Left lung (tissue), 10 donors: ENCODE data around the gene HOPX. TPM values are rescaled to one million over a fixed set of nuclear protein-coding genes. Genes with fewer than 3 reads are reported as not detected.

Experiments
- ATAC-seq: fragments of 200-7000 bp; cut with Tn5 transposase; one replicate; pipeline ENCODE4 v1.9.1; 2020; ENCODE audit warnings: moderate library complexity
- DNase-seq, 4 donors: peaks; one replicate each; pipeline ENCODE4 v3.0.0-alpha.2; 2013 to 2020
- H3K27ac ChIP-seq, 2 donors: fragments of 200-600 bp; sonication (generic) in 1 of 2; one replicate each; pipeline versions ENCODE4 v1.5.0 to v1.8.0; 2020 to 2021
- H3K27me3 ChIP-seq, 2 donors: fragments of 200-600 bp; sonication (generic) in 1 of 2; one replicate each; pipeline versions ENCODE4 v1.5.0 to v1.8.0; 2020 to 2021
- H3K36me3 ChIP-seq, 2 donors: fragments of 200-600 bp; sonication (generic) in 1 of 2; one replicate each; pipeline versions ENCODE4 v1.5.0 to v1.8.0; 2020 to 2021
- H3K4me1 ChIP-seq, 2 donors: fragments of 200-600 bp; one replicate each; pipeline ENCODE4 v1.8.0; 2021
- H3K4me3 ChIP-seq, 2 donors: fragments of 200-600 bp; sonication (generic) in 1 of 2; one replicate each; pipeline versions ENCODE4 v1.5.0 to v1.8.0; 2020 to 2021; ENCODE audit warnings: mild to moderate bottlenecking in 1 of 2
- H3K9me3 ChIP-seq, 2 donors: fragments of 200-600 bp; sonication (generic) in 1 of 2; one replicate each; pipeline versions ENCODE4 v1.5.0 to v1.8.0; 2020 to 2021
- intact Hi-C, 2 donors: fragments of 100-400 bp; cut with DNase I; formaldehyde crosslinking; loops; one replicate each; pipeline versions ENCODE4 v1.11.2 to v1.14.2; 2022
- polyA plus RNA-seq, 6 donors: library from polyadenylated mRNA; unstranded; fragments of 120-200 nt; gene quantifications; one replicate each; pipeline ENCODE4 v1.2.1, GENCODE V29; 2013; ENCODE audit not compliant: insufficient read length in 6 of 6
- total RNA-seq, 2 donors: library from RNA; stranded (reverse); fragmentation: NEBNext Ultra II Directional; extraction: Animal tissue kit (Norgen Biotek cat#: 25700); gene quantifications; one replicate each; pipeline ENCODE4 v1.2.1, GENCODE V29; 2021
- TF ChIP-seq, protein P1 (sequence below), 2 donors: fragments of 200-600 bp; sonication (generic) in 1 of 2; IDR thresholded peaks; one replicate each; pipeline versions ENCODE4 v1.5.0 to v1.8.0; 2021; ENCODE audit warnings: antibody characterized with exemption in 2 of 2
- donor health status: DM: no; HTN: yes; CAD: no.
- donor health status: DM: no; HTN: no; CAD: no.

Gene HOPX
- total and polyA plus RNA-seq, 8 donors = 28.2 to 729 (median 35.6) TPM

GRCh38 chr4:56684320-56685050, 3.4 kb upstream of the HOPX start:
- no peak for ATAC-seq
- TF ChIP-seq, protein P1, sequence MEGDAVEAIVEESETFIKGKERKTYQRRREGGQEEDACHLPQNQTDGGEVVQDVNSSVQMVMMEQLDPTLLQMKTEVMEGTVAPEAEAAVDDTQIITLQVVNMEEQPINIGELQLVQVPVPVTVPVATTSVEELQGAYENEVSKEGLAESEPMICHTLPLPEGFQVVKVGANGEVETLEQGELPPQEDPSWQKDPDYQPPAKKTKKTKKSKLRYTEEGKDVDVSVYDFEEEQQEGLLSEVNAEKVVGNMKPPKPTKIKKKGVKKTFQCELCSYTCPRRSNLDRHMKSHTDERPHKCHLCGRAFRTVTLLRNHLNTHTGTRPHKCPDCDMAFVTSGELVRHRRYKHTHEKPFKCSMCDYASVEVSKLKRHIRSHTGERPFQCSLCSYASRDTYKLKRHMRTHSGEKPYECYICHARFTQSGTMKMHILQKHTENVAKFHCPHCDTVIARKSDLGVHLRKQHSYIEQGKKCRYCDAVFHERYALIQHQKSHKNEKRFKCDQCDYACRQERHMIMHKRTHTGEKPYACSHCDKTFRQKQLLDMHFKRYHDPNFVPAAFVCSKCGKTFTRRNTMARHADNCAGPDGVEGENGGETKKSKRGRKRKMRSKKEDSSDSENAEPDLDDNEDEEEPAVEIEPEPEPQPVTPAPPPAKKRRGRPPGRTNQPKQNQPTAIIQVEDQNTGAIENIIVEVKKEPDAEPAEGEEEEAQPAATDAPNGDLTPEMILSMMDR (IDR thresholded peaks at IDR 0.05) = no peak
- no peaks in the 10 kb centered on the region for H3K36me3 ChIP-seq
- no peaks in the 10 kb centered on the region for H3K27me3 ChIP-seq
- intact Hi-C loops = no loop called here
- no peak overlapping the region for H3K4me3 ChIP-seq
- H3K4me1 ChIP-seq = peaks cover 9 to 11% of the 10 kb centered on the region in 2 donors
- no peak overlapping the region for H3K27ac ChIP-seq
- no peaks in the 10 kb centered on the region for H3K9me3 ChIP-seq
- no peak for DNase-seq

DNA sequence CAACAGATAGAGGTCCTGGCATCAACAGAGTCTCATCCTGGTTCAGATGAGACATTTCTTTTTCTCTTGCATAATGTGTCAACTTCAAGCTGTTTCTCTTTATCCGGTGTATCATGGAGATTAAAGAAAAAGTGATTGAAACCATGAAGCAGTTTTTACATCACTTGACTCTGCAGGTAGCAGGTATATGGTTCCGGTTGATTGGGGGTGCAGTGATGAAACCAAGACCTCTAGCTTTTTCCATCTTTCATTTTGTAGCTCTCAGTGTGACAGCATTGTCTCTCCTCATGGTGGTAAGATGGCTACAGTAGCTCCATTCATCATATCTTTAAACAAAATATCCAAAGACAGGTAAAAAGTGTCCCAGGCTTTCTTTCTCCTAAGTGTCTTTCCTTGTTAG, 2.4 kb upstream of the HOPX start:
- Histone ChIP-seq H3K4me1 (peaks cover 6 to 11% of the 10 kb centered on the region in 2 donors), H3K36me3 (no peaks in the 10 kb centered on the region), H3K9me3 (no peaks in the 10 kb centered on the region), H3K4me3 (no peak overlapping the region), H3K27me3 (no peaks in the 10 kb centered on the region), H3K27ac (no peak overlapping the region)
- no peak for DNase-seq
- intact Hi-C loops = no loop called here
- TF ChIP-seq, protein P1 (IDR thresholded peaks at IDR 0.05) = no peak
- ATAC-seq = no peak

GRCh38 chr4:56681853-56682525, 893 bp upstream of the HOPX start:
- Histone ChIP-seq H3K27me3 (no peaks in the 10 kb centered on the region), H3K4me3 (peak overlapping the region in 1 of 2 donors; percentile 37), H3K36me3 (no peaks in the 10 kb centered on the region), H3K9me3 (no peaks in the 10 kb centered on the region), H3K27ac (peak overlapping the region; percentile 73 to 76), H3K4me1 (peaks cover 6 to 11% of the 10 kb centered on the region in 2 donors)
- DNase-seq = peak in 1 of 4 donors; percentile 11
- TF ChIP-seq, protein P1 (IDR thresholded peaks at IDR 0.05) = no peak
- intact Hi-C loops = no loop called here
- peak; percentile 23 for ATAC-seq

DNA sequence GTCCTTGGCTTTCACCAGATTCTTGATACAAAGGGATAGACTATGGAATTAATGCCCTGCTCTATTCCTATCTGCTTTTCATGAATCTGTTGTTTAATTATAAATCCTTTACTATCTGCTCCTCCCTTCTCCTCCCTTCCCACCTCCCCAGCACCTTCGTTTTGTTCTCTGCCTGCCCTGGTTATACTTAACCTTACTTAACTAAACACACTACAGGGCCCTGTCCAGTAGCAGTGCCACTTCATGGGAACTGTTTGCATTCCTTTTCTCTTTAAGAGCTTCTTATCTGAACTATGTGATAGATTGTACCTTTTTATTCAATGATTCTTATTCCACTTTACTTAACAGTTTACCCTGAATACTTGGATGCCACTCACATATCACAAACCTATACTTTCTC, 830 bp downstream of the HOPX start:
- peak; percentile 73 for ATAC-seq
- DNase-seq = no peak
- no peaks in the 10 kb centered on the region for H3K36me3 ChIP-seq
- no peaks in the 10 kb centered on the region for H3K9me3 ChIP-seq
- H3K27me3 ChIP-seq = no peaks in the 10 kb centered on the region
- TF ChIP-seq, protein P1 (IDR thresholded peaks at IDR 0.05) = no peak
- H3K27ac ChIP-seq = peak overlapping the region; percentile 57 to 68
- peak overlapping the region; percentile 15 to 37 for H3K4me3 ChIP-seq
- peaks cover 6 to 11% of the 10 kb centered on the region in 2 donors for H3K4me1 ChIP-seq
- intact Hi-C loops = no loop called here

- peaks cover 6 to 11% of the 10 kb centered on the region in 2 donors for H3K4me1 ChIP-seq
- TF ChIP-seq, protein P1 (IDR thresholded peaks at IDR 0.05) = no peak
- intact Hi-C loops = no loop called here
- no peak for DNase-seq
- no peaks in the 10 kb centered on the region for H3K9me3 ChIP-seq
- H3K27me3 ChIP-seq = no peaks in the 10 kb centered on the region
- no peaks in the 10 kb centered on the region for H3K36me3 ChIP-seq
- ATAC-seq = no peak
- peak overlapping the region in 1 of 2 donors; percentile 21 for H3K27ac ChIP-seq
- H3K4me3 ChIP-seq = peak overlapping the region; percentile 15 to 37
Measured at GRCh38 chr4:56677711-56678110, 3.4 kb downstream of the HOPX start.
